22Rv1 (cell line): Measurements from ENCODE around the gene SELPLG.

Experiments used
- ZFX ChIP-seq: fragments of 450-650 bp; IDR thresholded peaks from 2 replicates; pipeline ENCODE4 v1.6.1; 2017; ENCODE audit warnings: antibody characterized with exemption, borderline replicate concordance
- TF ChIP-seq, protein P1 (sequence below): fragments of 450-650 bp; IDR thresholded peaks from 2 replicates; pipeline ENCODE4 v1.5.1; 2017; ENCODE audit warnings: mild to moderate bottlenecking

DNA sequence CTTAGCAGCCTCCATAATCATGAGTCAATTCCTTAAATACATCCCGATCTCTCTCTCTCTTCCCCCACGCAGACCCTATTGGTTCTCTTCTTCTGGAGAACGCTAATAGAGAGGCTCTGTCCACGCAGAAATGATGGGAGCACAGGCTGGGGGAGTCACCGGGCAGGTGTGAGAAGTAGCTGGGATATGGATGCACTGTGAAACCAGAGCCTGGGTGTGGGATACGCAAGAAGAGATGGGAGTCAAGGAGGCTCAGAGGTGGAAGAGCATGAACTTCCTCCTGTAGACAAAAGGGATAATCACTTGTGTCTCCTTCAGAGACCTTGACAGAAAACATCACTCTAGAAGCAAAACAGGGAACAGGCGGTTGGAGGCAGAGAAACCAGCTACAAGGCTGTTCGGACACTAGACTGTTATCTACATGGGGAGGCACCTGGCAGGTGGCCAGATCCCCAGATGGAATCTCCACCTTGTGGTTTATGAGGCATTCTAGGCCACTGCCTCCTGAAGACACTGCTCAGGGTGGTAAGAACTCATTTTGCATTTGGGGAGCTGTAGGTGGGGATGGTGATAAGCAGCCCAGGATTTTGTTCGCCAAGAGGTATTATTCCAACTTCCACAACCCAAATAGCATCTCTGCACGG, 7.2 kb upstream of the SELPLG start:
- TF ChIP-seq, protein P1, sequence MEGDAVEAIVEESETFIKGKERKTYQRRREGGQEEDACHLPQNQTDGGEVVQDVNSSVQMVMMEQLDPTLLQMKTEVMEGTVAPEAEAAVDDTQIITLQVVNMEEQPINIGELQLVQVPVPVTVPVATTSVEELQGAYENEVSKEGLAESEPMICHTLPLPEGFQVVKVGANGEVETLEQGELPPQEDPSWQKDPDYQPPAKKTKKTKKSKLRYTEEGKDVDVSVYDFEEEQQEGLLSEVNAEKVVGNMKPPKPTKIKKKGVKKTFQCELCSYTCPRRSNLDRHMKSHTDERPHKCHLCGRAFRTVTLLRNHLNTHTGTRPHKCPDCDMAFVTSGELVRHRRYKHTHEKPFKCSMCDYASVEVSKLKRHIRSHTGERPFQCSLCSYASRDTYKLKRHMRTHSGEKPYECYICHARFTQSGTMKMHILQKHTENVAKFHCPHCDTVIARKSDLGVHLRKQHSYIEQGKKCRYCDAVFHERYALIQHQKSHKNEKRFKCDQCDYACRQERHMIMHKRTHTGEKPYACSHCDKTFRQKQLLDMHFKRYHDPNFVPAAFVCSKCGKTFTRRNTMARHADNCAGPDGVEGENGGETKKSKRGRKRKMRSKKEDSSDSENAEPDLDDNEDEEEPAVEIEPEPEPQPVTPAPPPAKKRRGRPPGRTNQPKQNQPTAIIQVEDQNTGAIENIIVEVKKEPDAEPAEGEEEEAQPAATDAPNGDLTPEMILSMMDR, result no peak
- no peak for TF ChIP-seq ZFX
